GM12878 (cell line): ENCODE results near the gene CCR5AS.

Source experiments
- ATAC-seq: fragments of 200-7000 bp; cut with Tn5 transposase; 3 replicates; pipeline ENCODE4 v1.9.1; 2020; ENCODE audit warnings: mild to moderate bottlenecking, moderate library complexity
- BruUV-seq: library from RNA; stranded (reverse); fragments of 400-500 nt; replicated peaks from 2 replicates; lab custom pipeline; 2021; lab: Mats Ljungman, UMichigan
- CTCF ChIA-PET: fragments of 300-600 bp; sonication (Branson Sonifier 250); formaldehyde crosslinking; extraction: SDS; loops from one replicate; lab custom pipeline; 2021; ENCODE audit warnings: inconsistent platforms; lab: Yijun Ruan, JAX
- POLR2A ChIA-PET: fragments of 350-600 bp; formaldehyde crosslinking; extraction: SDS; loops from one replicate; lab custom pipeline; 2021; ENCODE audit warnings: inconsistent platforms; lab: Charles Lee
- RAD21 ChIA-PET: fragments of 300-600 bp; sonication (Branson Sonifier 250); formaldehyde crosslinking; loops from one replicate; lab custom pipeline; 2023; ENCODE audit warnings: antibody characterized with exemption; ENCODE audit not compliant: unreplicated experiment; lab: Charles Lee
- SMC1A ChIA-PET: fragments of 300-600 bp; sonication (Branson Sonifier 250); formaldehyde crosslinking; loops from one replicate; lab custom pipeline; 2023; ENCODE audit not compliant: unreplicated experiment, uncharacterized antibody; lab: Charles Lee
- DNase-seq: peaks from one replicate; pipeline ENCODE4 v3.0.0-alpha.2; 2011; ENCODE audit warnings: low read depth, low spot score
- FAIRE-seq: peaks from 3 replicates; lab custom pipeline; 2011; peaks lifted over from hg19 to GRCh38; lab: Jason Lieb, UNC
- H2AFZ ChIP-seq: 2 replicates; pipeline ENCODE4 v1.6.0; 2011; ENCODE audit warnings: low read depth, low read length, control low read depth; ENCODE audit not compliant: control insufficient read depth
- H3K27ac ChIP-seq: 2 replicates; pipeline ENCODE4 v1.5.1; 2011; ENCODE audit warnings: control low read depth; ENCODE audit not compliant: control insufficient read depth, insufficient read depth
- H3K27me3 ChIP-seq, 2 experiments: replicated peaks in 1 of 2; 2 replicates each; pipeline versions ENCODE4 v1.6.0 to v1.6.1; 2011; ENCODE audit warnings: low read length in 1 of 2; ENCODE audit not compliant: control insufficient read depth in 2 of 2, insufficient read depth in 2 of 2
- H3K36me3 ChIP-seq, 2 experiments: 2 replicates each; pipeline ENCODE4 v1.5.1; 2011; ENCODE audit warnings: low read length in 1 of 2; ENCODE audit not compliant: control insufficient read depth in 2 of 2, insufficient read depth in 2 of 2
- H3K4me1 ChIP-seq: 2 replicates; pipeline ENCODE4 v1.6.1; 2011; ENCODE audit warnings: mild to moderate bottlenecking, low read length, moderate library complexity, mixed read lengths; ENCODE audit not compliant: control insufficient read depth, insufficient read depth
- H3K4me2 ChIP-seq: 2 replicates; pipeline ENCODE4 v1.6.0; 2011; ENCODE audit warnings: control low read depth; ENCODE audit not compliant: control insufficient read depth, insufficient read depth
- H3K4me3 ChIP-seq: fragments of 200-600 bp; sonication (generic); 2 replicates; pipeline ENCODE4 v1.5.1; 2016
- H3K79me2 ChIP-seq: 2 replicates; pipeline ENCODE4 v1.6.0; 2011; ENCODE audit warnings: low read length; ENCODE audit not compliant: control insufficient read depth, insufficient read depth
- H3K9ac ChIP-seq: 2 replicates; pipeline ENCODE4 v1.8.0; 2011; ENCODE audit warnings: low read length, control low read depth, mixed read lengths; ENCODE audit not compliant: control insufficient read depth, insufficient read depth
- H3K9me3 ChIP-seq: replicated peaks from 3 replicates; pipeline ENCODE4 v1.5.1; 2011; ENCODE audit warnings: mild to moderate bottlenecking, low read length; ENCODE audit not compliant: control insufficient read depth, insufficient read depth
- H4K20me1 ChIP-seq: 2 replicates; pipeline ENCODE4 v1.6.0; 2011; ENCODE audit not compliant: control insufficient read depth, insufficient read depth
- BHLHE40 ChIP-seq, 2 experiments: fragments of 450-650 bp in 1 of 2; IDR thresholded peaks; 2 replicates each; pipeline ENCODE4 v1.6.1; 2011 to 2017; ENCODE audit warnings: low read depth in 2 of 2, borderline replicate concordance in 1 of 2, improper control_type of control experiment in 1 of 2, low read length in 1 of 2, mild to moderate bottlenecking in 1 of 2
- KDM1A ChIP-seq: fragments of 200-600 bp; sonication (generic); IDR thresholded peaks from 2 replicates; pipeline ENCODE4 v1.6.1; 2016; ENCODE audit warnings: borderline replicate concordance
- NR2C2 ChIP-seq: IDR thresholded peaks from 2 replicates; pipeline ENCODE4 v1.6.1; 2011; ENCODE audit warnings: borderline replicate concordance, low read depth; ENCODE audit not compliant: control insufficient read depth, insufficient read length
- PAX8 ChIP-seq: fragments of 450-650 bp; IDR thresholded peaks from 2 replicates; pipeline ENCODE4 v1.6.1; 2017; ENCODE audit warnings: mild to moderate bottlenecking, moderate library complexity
- RCOR1 ChIP-seq: conservative IDR thresholded peaks from 2 replicates; pipeline ENCODE4 v1.6.1; 2012; ENCODE audit warnings: low read depth, low read length, improper control_type of control experiment
- SUPT20H ChIP-seq: IDR thresholded peaks from 2 replicates; pipeline ENCODE4 v1.6.1; 2011; ENCODE audit warnings: low read depth, mild to moderate bottlenecking, low read length, moderate library complexity, borderline replicate concordance; ENCODE audit not compliant: control insufficient read depth
- ZBED1 ChIP-seq: IDR thresholded peaks from 2 replicates; pipeline ENCODE4 v1.6.1; 2016; ENCODE audit warnings: borderline replicate concordance
- ZNF207 ChIP-seq: fragments of 450-650 bp; IDR thresholded peaks from 2 replicates; pipeline ENCODE4 v1.6.1; 2014; ENCODE audit warnings: antibody characterized with exemption, mild to moderate bottlenecking, borderline replicate concordance
- WGBS: methylation state at CpG from one replicate; pipeline ENCODE4 v1.1.6; 2016; ENCODE audit warnings: low lambda C conversion rate; ENCODE audit not compliant: insufficient replicate concordance, insufficient coverage; ENCODE audit errors: missing lambda C conversion rate; 5-methylcytosine and 5-hydroxymethylcytosine counted together
- in situ Hi-C: fragments of 300-500 bp; cut with MboI; formaldehyde crosslinking; loops from 9 replicates; pipeline ENCODE4 v1.14.3; 2018; ENCODE audit warnings: mixed read lengths
- intact Hi-C: fragments of 100-400 bp; cut with micrococcal nuclease; formaldehyde crosslinking; loops from one replicate; pipeline ENCODE4 v1.14.2; 2022; ENCODE audit not compliant: unreplicated experiment
- TF ChIP-seq, protein P1 (sequence below): fragments of 450-650 bp; IDR thresholded peaks from 2 replicates; pipeline ENCODE4 v1.6.1; 2016; ENCODE audit warnings: mild to moderate bottlenecking
- TF ChIP-seq, protein P2 (sequence below): fragments of 450-650 bp; IDR thresholded peaks from 2 replicates; pipeline ENCODE4 v1.6.1; 2017; ENCODE audit warnings: mild to moderate bottlenecking, moderate library complexity

The CCR5AS gene

DNA sequence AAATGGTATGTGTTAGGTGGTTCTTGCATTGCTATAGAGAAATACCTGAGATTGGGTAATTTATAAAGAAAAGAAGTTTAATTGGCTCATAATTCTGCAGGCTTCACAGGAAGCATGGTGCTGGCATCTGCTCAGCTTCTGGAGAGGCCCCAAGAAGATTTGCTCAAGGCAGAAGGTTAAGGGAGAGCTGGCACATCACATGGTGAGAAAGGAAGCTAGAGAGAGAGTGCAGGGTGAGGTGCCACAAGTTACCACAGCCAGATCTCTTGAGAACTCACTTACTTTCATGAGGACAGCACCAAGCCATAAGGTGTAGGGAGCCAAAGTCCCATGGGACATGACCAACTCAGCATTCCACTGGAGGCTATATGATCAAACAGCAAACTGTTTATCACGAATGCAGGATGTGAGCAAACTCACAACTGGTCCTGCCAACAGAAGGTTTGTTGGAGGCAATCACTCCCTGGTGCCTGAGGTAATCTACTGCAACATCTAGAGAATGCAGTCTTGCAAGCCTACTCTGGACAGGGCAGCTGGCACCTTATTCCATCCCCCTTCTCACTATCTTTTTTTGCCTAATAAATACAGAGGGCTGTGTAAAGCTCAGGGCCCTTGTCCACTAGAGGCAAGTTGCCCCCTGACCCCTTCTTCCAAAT lies 81.1 kb downstream of the CCR5AS start:
- in situ Hi-C loops (no loop called here), intact Hi-C loops (no loop called here)
- BruUV-seq, result no TSS peak
- Histone ChIP-seq H3K9me3 (peaks cover 14% of the 10 kb centered on the region), H3K4me3 (no peak overlapping the region), H3K79me2 (no peaks in the 10 kb centered on the region), H3K27ac (no peak overlapping the region), H3K9ac (no peak overlapping the region), H3K36me3 (no peaks in the 10 kb centered on the region), H3K4me1 (peaks cover 15% of the 10 kb centered on the region), H3K27me3 (no peaks in the 10 kb centered on the region), H4K20me1 (no peaks in the 10 kb centered on the region), H3K4me2 (no peak overlapping the region), H2AFZ (no peak overlapping the region)
- CTCF ChIA-PET, result interaction anchor here (1.6 kb wide), 1 partner anchor 49 kb away, joined by 4 read pairs; no protein-coding TSS in a partner anchor
- RAD21 ChIA-PET, result no interaction called here
- SMC1A ChIA-PET, result interaction anchor here (2.1 kb wide), 1 partner anchor 26 kb away, joined by 5 read pairs; no protein-coding TSS in a partner anchor
- no peak for FAIRE-seq
- TF ChIP-seq NR2C2 (no peak), SUPT20H (no peak), RCOR1 (no peak), PAX8 (no peak), ZBED1 (no peak), BHLHE40 (IDR thresholded peaks at IDR 0.05; ENCODE audit: borderline replicate concordance in 1 of 2, low read depth in 2 of 2, low read length in 1 of 2) (no peak), ZNF207 (no peak), KDM1A (no peak)
- TF ChIP-seq, protein P1, sequence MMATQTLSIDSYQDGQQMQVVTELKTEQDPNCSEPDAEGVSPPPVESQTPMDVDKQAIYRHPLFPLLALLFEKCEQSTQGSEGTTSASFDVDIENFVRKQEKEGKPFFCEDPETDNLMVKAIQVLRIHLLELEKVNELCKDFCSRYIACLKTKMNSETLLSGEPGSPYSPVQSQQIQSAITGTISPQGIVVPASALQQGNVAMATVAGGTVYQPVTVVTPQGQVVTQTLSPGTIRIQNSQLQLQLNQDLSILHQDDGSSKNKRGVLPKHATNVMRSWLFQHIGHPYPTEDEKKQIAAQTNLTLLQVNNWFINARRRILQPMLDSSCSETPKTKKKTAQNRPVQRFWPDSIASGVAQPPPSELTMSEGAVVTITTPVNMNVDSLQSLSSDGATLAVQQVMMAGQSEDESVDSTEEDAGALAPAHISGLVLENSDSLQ, result no peak
- TF ChIP-seq, protein P2, sequence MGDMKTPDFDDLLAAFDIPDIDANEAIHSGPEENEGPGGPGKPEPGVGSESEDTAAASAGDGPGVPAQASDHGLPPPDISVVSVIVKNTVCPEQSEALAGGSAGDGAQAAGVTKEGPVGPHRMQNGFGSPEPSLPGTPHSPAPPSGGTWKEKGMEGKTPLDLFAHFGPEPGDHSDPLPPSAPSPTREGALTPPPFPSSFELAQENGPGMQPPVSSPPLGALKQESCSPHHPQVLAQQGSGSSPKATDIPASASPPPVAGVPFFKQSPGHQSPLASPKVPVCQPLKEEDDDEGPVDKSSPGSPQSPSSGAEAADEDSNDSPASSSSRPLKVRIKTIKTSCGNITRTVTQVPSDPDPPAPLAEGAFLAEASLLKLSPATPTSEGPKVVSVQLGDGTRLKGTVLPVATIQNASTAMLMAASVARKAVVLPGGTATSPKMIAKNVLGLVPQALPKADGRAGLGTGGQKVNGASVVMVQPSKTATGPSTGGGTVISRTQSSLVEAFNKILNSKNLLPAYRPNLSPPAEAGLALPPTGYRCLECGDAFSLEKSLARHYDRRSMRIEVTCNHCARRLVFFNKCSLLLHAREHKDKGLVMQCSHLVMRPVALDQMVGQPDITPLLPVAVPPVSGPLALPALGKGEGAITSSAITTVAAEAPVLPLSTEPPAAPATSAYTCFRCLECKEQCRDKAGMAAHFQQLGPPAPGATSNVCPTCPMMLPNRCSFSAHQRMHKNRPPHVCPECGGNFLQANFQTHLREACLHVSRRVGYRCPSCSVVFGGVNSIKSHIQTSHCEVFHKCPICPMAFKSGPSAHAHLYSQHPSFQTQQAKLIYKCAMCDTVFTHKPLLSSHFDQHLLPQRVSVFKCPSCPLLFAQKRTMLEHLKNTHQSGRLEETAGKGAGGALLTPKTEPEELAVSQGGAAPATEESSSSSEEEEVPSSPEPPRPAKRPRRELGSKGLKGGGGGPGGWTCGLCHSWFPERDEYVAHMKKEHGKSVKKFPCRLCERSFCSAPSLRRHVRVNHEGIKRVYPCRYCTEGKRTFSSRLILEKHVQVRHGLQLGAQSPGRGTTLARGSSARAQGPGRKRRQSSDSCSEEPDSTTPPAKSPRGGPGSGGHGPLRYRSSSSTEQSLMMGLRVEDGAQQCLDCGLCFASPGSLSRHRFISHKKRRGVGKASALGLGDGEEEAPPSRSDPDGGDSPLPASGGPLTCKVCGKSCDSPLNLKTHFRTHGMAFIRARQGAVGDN, result no peak
- WGBS, result 28% methylated on average over 1 of the region's 1 CpG
- no peak for DNase-seq
- ATAC-seq, result no peak
- POLR2A ChIA-PET, result interaction anchor here (0.7 kb wide), 1 partner anchor 21 kb away, joined by 3 read pairs; no protein-coding TSS in a partner anchor
